ENCODE data around the gene HIGD2B. TPM values are rescaled to one million over a fixed set of nuclear protein-coding genes. Genes with fewer than 3 reads are reported as not detected.
"Not testable (repeated sequence)": the region's sequence is repeated elsewhere in the genome, so short reads cannot be mapped to it uniquely, and the experiment has no call there.

The HIGD2B gene
- total RNA-seq, 1 donor from 2014 or later, result not detected

DNA sequence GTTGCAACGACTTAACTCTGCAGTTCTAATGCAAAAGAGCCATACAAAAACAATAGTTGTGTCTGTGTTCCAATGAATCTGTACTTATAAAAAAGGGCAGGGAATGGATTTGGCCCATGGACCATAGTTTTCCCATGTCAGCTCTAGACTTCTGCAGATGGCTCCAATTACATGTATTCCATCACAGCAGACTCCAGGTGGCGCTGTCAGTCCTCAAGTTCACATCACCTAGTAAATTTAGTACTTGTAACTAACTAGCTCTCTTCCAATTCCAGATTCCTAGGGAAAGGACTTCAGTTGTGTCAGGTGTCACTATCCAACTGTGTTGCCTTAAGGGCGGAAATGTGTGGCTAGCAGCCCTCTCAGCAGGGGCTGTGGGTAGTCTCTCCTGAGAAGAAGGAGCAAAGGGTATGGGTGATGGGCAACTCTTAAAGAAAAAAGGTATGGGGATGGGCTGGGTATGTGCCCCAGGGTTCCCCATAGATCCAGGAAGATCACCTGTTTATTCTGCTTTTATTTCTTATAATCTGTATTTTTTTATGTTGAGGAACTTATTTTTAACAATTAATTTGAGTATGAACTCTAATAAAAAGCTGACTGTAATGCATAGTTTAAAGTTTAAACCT lies 36.2 kb upstream of the HIGD2B start:
- Histone ChIP-seq H3K4me1 (no peaks in the 10 kb centered on the region), H2AFZ (replicated peaks) (no peak overlapping the region), H3F3A (ENCODE audit: low read depth) (no peaks in the 10 kb centered on the region), H4K20me1 (ENCODE audit: low read depth) (peaks cover 15% of the 10 kb centered on the region), H3K27me3 (no peaks in the 10 kb centered on the region), H3K27ac (no peak overlapping the region), H3K79me2 (ENCODE audit: low read depth) (no peaks in the 10 kb centered on the region), H3K36me3 (no peaks in the 10 kb centered on the region), H3K4me3 (no peak overlapping the region), H3K9ac (no peak overlapping the region), H3K4me2 (no peak overlapping the region), H3K9me3 (ENCODE audit: low read depth) (no peaks in the 10 kb centered on the region)
- Mint-ChIP-seq H3K27ac (no peak overlapping the region), H3K36me3 (peaks cover 4% of the 10 kb centered on the region), H3K4me1 (no peaks in the 10 kb centered on the region), H3K9me3 (no peaks in the 10 kb centered on the region), H3K4me3 (no peak overlapping the region), H3K27me3 (ENCODE audit: insufficient read depth, low read depth) (no peaks in the 10 kb centered on the region)
- DNase-seq (ENCODE audit: low spot score), result peak; percentile 78
- TF ChIP-seq EZH2 (IDR thresholded peaks at IDR 0.05), result no peak
- peak; percentile 84 for TF ChIP-seq CTCF (IDR thresholded peaks at IDR 0.05)
- TF ChIP-seq EZH2phosphoT487 (IDR thresholded peaks at IDR 0.05), result no peak

DNA sequence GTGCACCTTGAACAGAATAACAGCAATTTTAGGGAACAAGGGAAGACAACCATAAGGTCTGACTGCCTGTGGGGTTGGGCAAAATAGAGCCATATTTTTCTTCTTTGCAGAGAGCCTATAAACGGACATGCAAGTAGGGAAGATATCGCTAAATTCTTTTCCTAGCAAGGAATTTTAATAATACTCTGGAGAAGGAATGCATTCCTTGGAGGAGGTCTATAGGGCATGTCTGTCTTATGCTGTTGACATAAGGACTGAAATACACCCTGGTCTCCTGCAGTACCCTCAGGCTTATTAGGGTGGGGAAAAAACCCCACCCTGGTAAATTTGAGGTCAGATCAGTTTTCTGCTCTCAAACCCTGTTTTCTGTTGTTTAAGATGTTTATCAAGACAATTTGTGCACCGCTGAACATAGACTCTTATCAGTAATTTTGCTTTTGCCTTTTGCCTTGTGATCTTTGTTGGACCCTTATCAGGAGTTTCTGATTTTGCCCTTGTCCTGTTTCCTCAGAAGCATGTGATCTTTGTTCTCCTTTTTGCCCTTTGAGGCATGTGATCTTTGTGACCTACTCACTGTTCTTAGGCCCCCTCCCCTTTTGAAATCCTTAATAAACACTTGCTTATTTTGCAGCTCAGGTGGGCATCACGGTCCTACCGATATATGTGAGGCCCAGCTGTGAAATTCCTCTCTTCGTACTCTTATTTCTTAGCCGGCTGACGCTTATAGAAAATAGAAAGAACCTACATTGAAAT lies 22.7 kb upstream of the HIGD2B start:
- H3K27me3 ChIP-seq; H3K4me2 ChIP-seq; H3F3A ChIP-seq (ENCODE audit: low read depth); H3K4me1 Mint-ChIP-seq; H4K20me1 ChIP-seq (ENCODE audit: low read depth); DNase-seq (ENCODE audit: low spot score); H3K36me3 Mint-ChIP-seq; H3K79me2 ChIP-seq (ENCODE audit: low read depth); H3K9me3 ChIP-seq (ENCODE audit: low read depth); H3K27me3 Mint-ChIP-seq (ENCODE audit: insufficient read depth, low read depth); H3K4me1 ChIP-seq; H3K4me3 ChIP-seq; H3K9me3 Mint-ChIP-seq; H3K36me3 ChIP-seq; H2AFZ ChIP-seq (replicated peaks); H3K9ac ChIP-seq; H3K4me3 Mint-ChIP-seq; H3K27ac ChIP-seq: not testable (repeated sequence)
- peak overlapping the region; percentile 31 for H3K27ac Mint-ChIP-seq

DNA sequence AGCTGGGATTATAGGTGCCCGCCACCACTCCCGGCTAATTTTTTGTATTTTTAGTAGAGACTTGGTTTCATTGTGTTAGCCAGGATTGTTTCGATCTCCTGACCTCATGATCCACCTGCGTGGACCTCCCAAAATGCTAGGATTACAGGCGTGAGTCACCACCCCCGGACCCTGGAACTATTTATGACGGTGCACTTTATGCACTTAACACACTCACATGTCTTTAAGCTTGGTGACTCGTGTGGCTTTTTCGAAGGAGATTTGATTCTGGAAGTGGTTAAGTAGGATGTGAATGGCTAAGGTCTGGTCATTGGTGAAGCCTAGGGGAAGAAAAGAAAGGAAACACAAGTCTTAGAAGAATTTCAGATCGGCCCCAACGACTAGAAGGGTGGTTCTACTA lies 20.3 kb upstream of the HIGD2B start:
- Mint-ChIP-seq H3K27me3 (ENCODE audit: insufficient read depth, low read depth) (no peaks in the 10 kb centered on the region), H3K4me1 (peaks cover 7% of the 10 kb centered on the region), H3K4me3 (no peak overlapping the region), H3K36me3 (no peaks in the 10 kb centered on the region), H3K27ac (no peak overlapping the region), H3K9me3 (no peaks in the 10 kb centered on the region)
- no peaks in the 10 kb centered on the region for H3K4me1 ChIP-seq
- no peaks in the 10 kb centered on the region for H3K27me3 ChIP-seq
- H3K9ac ChIP-seq, result no peak overlapping the region
- no peak overlapping the region for H3K27ac ChIP-seq
- peaks cover 1% of the 10 kb centered on the region for H3K79me2 ChIP-seq (ENCODE audit: low read depth)
- no peak for DNase-seq (ENCODE audit: low spot score)
- no peak overlapping the region for H3K4me2 ChIP-seq
- H3K36me3 ChIP-seq, result no peaks in the 10 kb centered on the region
- TF ChIP-seq CTCF (IDR thresholded peaks at IDR 0.05), result no peak
- TF ChIP-seq EZH2 (IDR thresholded peaks at IDR 0.05), result no peak
- no peak for TF ChIP-seq EZH2phosphoT487 (IDR thresholded peaks at IDR 0.05)
- H3F3A ChIP-seq (ENCODE audit: low read depth), result no peaks in the 10 kb centered on the region
- H3K4me3 ChIP-seq, result no peak overlapping the region
- no peaks in the 10 kb centered on the region for H4K20me1 ChIP-seq (ENCODE audit: low read depth)
- H2AFZ ChIP-seq (replicated peaks), result no peak overlapping the region
- H3K9me3 ChIP-seq (ENCODE audit: low read depth), result no peaks in the 10 kb centered on the region

- H3K4me3 Mint-ChIP-seq, result no peak overlapping the region
- no peak for DNase-seq (ENCODE audit: low spot score)
- H3K27ac ChIP-seq, result no peak overlapping the region
- H3K4me1 ChIP-seq, result no peaks in the 10 kb centered on the region
- peaks cover 5% of the 10 kb centered on the region for H3K36me3 Mint-ChIP-seq
- no peaks in the 10 kb centered on the region for H3K4me1 Mint-ChIP-seq
- no peaks in the 10 kb centered on the region for H3K9me3 Mint-ChIP-seq
- no peaks in the 10 kb centered on the region for H3K36me3 ChIP-seq
- H4K20me1 ChIP-seq (ENCODE audit: low read depth), result no peaks in the 10 kb centered on the region
- H3K4me2 ChIP-seq, result no peak overlapping the region
- no peak overlapping the region for H2AFZ ChIP-seq (replicated peaks)
- H3K27me3 Mint-ChIP-seq (ENCODE audit: insufficient read depth, low read depth), result no peaks in the 10 kb centered on the region
- H3K79me2 ChIP-seq (ENCODE audit: low read depth), result peaks cover 26% of the 10 kb centered on the region
- no peaks in the 10 kb centered on the region for H3F3A ChIP-seq (ENCODE audit: low read depth)
- no peak overlapping the region for H3K27ac Mint-ChIP-seq
- H3K27me3 ChIP-seq, result no peaks in the 10 kb centered on the region
- H3K9me3 ChIP-seq (ENCODE audit: low read depth), result no peaks in the 10 kb centered on the region
- TF ChIP-seq EZH2 (IDR thresholded peaks at IDR 0.05), result no peak
- TF ChIP-seq EZH2phosphoT487 (IDR thresholded peaks at IDR 0.05), result no peak
- TF ChIP-seq CTCF (IDR thresholded peaks at IDR 0.05), result no peak
- no peak overlapping the region for H3K9ac ChIP-seq
- H3K4me3 ChIP-seq, result no peak overlapping the region
These were observed 14.1 kb upstream of the HIGD2B start for GRCh38 chr15:72700076-72700475.
